Vagina (tissue), 2 donors: Measurements from ENCODE around the gene IRAK4. TPM values are rescaled to one million over a fixed set of nuclear protein-coding genes. Genes with fewer than 3 reads are reported as not detected.

ENCODE experiments used
- DNase-seq, 2 donors: peaks; one replicate each; pipeline ENCODE4 v3.0.0-alpha.2; 2017; ENCODE audit errors: extremely low spot score in 2 of 2
- H3K27ac ChIP-seq: fragments of 200-600 bp; sonication (generic); one replicate; pipeline ENCODE4 v1.5.1; 2019
- H3K27me3 ChIP-seq: fragments of 200-600 bp; sonication (generic); one replicate; pipeline ENCODE4 v1.5.1; 2019
- H3K36me3 ChIP-seq, 2 donors: fragments of 200-600 bp; sonication (generic); one replicate each; pipeline ENCODE4 v1.5.1; 2017 to 2019
- H3K4me1 ChIP-seq: fragments of 200-600 bp; sonication (generic); one replicate; pipeline ENCODE4 v1.5.1; 2019
- H3K4me3 ChIP-seq, 2 donors: fragments of 200-600 bp; sonication (generic); 1 replicate in 1 of 2; 2 replicates in 1 of 2; pipeline ENCODE4 v1.5.1; 2016 to 2019
- H3K9me3 ChIP-seq: fragments of 200-600 bp; sonication (generic); one replicate; pipeline ENCODE4 v1.5.1; 2019
- POLR2A ChIP-seq, 2 donors: fragments of 450-650 bp; IDR thresholded peaks; one replicate each; pipeline ENCODE4 v1.6.1; 2017; ENCODE audit warnings: antibody characterized with exemption in 2 of 2, mild to moderate bottlenecking in 2 of 2, moderate library complexity in 2 of 2
- POLR2AphosphoS5 ChIP-seq, 2 donors: sonication (generic); formaldehyde crosslinking; IDR thresholded peaks; one replicate each; pipeline ENCODE4 v1.9.0; 2017; ENCODE audit warnings: antibody characterized with exemption in 2 of 2, mild to moderate bottlenecking in 2 of 2, low read depth in 1 of 2; ENCODE audit not compliant: insufficient read depth in 1 of 2
- intact Hi-C: fragments of 100-400 bp; cut with DNase I; formaldehyde crosslinking; loops from one replicate; pipeline ENCODE4 v1.15.1; 2023
- total RNA-seq: library from RNA; depleted of rRNA; stranded (reverse); fragments of >200 nt; gene quantifications from one replicate; pipeline ENCODE4 v1.2.3, GENCODE V29; 2016
- TF ChIP-seq, protein P1 (sequence below), 3 experiments: fragments of 450-650 bp in 2 of 3; fragments of 200-600 bp in 1 of 3; sonication (generic) in 1 of 3; IDR thresholded peaks; one replicate each; pipeline ENCODE4 v1.5.1; 2017 to 2019; ENCODE audit warnings: antibody characterized with exemption in 3 of 3, mild to moderate bottlenecking in 2 of 3, moderate library complexity in 2 of 3

Gene IRAK4
- total RNA-seq, 1 donor from 2014 or later, result 16.9 TPM

- H3K9me3 ChIP-seq, result no peaks in the 10 kb centered on the region
- intact Hi-C loops, result loop anchor here (5.0 kb wide), 1 partner anchor 1778 kb away; no protein-coding TSS in a partner anchor
- no peak overlapping the region for H3K27ac ChIP-seq
- no peak for DNase-seq
- H3K4me1 ChIP-seq, result peaks cover 11% of the 10 kb centered on the region
- no peak overlapping the region for H3K4me3 ChIP-seq
- TF ChIP-seq, protein P1, sequence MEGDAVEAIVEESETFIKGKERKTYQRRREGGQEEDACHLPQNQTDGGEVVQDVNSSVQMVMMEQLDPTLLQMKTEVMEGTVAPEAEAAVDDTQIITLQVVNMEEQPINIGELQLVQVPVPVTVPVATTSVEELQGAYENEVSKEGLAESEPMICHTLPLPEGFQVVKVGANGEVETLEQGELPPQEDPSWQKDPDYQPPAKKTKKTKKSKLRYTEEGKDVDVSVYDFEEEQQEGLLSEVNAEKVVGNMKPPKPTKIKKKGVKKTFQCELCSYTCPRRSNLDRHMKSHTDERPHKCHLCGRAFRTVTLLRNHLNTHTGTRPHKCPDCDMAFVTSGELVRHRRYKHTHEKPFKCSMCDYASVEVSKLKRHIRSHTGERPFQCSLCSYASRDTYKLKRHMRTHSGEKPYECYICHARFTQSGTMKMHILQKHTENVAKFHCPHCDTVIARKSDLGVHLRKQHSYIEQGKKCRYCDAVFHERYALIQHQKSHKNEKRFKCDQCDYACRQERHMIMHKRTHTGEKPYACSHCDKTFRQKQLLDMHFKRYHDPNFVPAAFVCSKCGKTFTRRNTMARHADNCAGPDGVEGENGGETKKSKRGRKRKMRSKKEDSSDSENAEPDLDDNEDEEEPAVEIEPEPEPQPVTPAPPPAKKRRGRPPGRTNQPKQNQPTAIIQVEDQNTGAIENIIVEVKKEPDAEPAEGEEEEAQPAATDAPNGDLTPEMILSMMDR (IDR thresholded peaks at IDR 0.05), result no peak
- TF ChIP-seq POLR2AphosphoS5 (IDR thresholded peaks at IDR 0.05; ENCODE audit: insufficient read depth in 1 of 2, low read depth in 1 of 2) (no peak), POLR2A (IDR thresholded peaks at IDR 0.05) (no peak)
- peaks cover 0 to 9% of the 10 kb centered on the region in 2 donors for H3K36me3 ChIP-seq
- no peaks in the 10 kb centered on the region for H3K27me3 ChIP-seq
These were observed 4.7 kb upstream of the IRAK4 start for GRCh38 chr12:43754015-43754414.

DNA sequence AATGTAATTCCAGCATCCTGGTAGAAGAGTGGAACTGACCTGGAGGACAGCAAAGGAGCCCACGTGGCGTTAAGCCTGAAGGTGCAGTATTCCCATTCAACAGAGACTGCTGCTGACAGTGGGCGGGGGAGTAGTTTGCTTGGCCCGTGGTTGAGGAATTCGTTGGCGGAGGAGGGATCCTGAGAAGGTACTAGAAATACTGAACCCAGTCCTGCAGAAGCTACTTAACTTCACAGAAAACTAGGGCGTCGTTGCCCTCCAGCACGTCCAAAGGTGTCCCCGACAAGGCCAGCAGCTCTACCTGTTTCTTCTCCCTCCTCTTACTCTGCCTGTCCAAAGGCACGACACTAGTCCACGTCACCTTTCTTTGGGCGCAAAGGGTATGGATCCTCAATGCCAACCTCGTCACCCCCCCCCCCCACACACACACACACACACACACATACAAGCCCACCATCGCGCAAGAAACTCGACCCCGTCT, 464 bp upstream of the IRAK4 start:
- H3K27me3 ChIP-seq, result no peaks in the 10 kb centered on the region
- intact Hi-C loops, result no loop called here
- peaks cover 28% of the 10 kb centered on the region for H3K4me1 ChIP-seq
- peak overlapping the region; percentile 57 to 90 for H3K4me3 ChIP-seq
- H3K9me3 ChIP-seq, result no peaks in the 10 kb centered on the region
- H3K36me3 ChIP-seq, result peaks cover 0 to 9% of the 10 kb centered on the region in 2 donors
- DNase-seq, result peak in 1 of 2 donors; percentile 92
- H3K27ac ChIP-seq, result peak overlapping the region; percentile 66
- TF ChIP-seq POLR2A (IDR thresholded peaks at IDR 0.05) (no peak), POLR2AphosphoS5 (IDR thresholded peaks at IDR 0.05; ENCODE audit: insufficient read depth in 1 of 2, low read depth in 1 of 2) (no peak)
- TF ChIP-seq, protein P1 (IDR thresholded peaks at IDR 0.05), result no peak

DNA sequence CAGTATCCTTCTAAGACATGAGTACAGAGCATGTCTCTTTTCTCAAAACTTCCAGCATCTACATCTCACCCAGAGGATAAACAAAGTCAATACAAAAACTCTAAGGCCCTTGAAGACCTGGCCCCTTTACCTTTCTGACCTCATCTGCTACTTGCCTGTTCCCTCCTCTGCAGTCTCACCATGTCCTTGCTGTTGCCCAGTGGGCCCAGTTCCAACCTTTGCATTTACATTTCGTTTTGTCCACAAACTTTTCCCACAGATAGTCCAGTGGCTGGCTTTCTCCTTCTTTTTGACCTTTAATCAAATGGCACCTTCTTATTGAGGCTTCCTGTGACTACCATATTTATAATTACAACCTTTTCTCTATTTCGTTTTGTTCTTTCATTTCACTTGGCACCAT, 1.6 kb downstream of the IRAK4 start:
- intact Hi-C loops, result no loop called here
- TF ChIP-seq, protein P1 (IDR thresholded peaks at IDR 0.05), result no peak
- no peak for TF ChIP-seq POLR2AphosphoS5 (IDR thresholded peaks at IDR 0.05; ENCODE audit: insufficient read depth in 1 of 2, low read depth in 1 of 2)
- no peak overlapping the region for H3K27ac ChIP-seq
- no peaks in the 10 kb centered on the region for H3K36me3 ChIP-seq
- DNase-seq, result no peak
- H3K9me3 ChIP-seq, result no peaks in the 10 kb centered on the region
- no peaks in the 10 kb centered on the region for H3K27me3 ChIP-seq
- peaks cover 28% of the 10 kb centered on the region for H3K4me1 ChIP-seq
- peak overlapping the region; percentile 57 to 90 for H3K4me3 ChIP-seq

DNA sequence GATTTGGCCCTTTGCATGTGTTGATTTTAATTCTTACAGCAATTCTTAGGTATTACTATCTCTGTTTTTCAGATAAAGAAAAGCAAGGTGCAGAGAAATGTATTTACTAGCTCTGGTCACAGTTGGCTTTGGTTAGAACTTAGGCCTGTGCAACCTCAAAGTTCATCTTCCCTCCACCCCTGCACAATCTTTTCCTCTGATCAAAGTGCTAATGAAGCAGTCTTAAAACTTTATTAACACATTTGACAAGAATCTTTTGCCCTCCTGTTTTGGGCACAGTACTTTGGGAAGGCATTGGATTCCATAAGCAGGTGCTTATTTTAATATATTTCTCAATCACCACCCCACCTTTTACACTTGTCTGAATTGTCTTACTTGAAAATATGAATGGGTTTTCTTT, 2.7 kb downstream of the IRAK4 start:
- H3K27ac ChIP-seq, result no peak overlapping the region
- intact Hi-C loops, result no loop called here
- no peaks in the 10 kb centered on the region for H3K36me3 ChIP-seq
- no peak for TF ChIP-seq POLR2A (IDR thresholded peaks at IDR 0.05)
- TF ChIP-seq, protein P1 (IDR thresholded peaks at IDR 0.05), result no peak
- TF ChIP-seq POLR2AphosphoS5 (IDR thresholded peaks at IDR 0.05; ENCODE audit: insufficient read depth in 1 of 2, low read depth in 1 of 2), result no peak
- no peaks in the 10 kb centered on the region for H3K9me3 ChIP-seq
- peaks cover 28% of the 10 kb centered on the region for H3K4me1 ChIP-seq
- no peaks in the 10 kb centered on the region for H3K27me3 ChIP-seq
- no peak for DNase-seq
- H3K4me3 ChIP-seq, result no peak overlapping the region

DNA sequence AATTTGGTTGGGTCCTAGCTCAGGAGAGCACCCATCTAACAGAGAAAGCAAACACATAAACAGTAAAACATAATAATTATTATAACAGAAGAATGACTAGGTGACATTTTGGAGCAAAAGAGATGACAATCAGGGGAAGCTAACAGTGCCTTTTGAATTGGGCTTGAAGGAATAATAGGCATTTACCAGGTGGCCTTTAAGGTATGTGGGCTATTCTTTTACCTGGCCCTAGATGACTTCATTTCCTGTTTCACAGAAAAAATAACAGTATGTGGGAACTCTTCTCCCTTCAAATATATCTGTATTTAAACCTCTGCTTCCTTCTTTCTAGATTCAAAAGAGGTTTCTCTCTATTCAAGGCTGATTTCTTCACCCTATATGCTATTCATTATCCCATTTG, 3.8 kb downstream of the IRAK4 start:
- DNase-seq, result no peak
- no peak for TF ChIP-seq POLR2A (IDR thresholded peaks at IDR 0.05)
- TF ChIP-seq POLR2AphosphoS5 (IDR thresholded peaks at IDR 0.05; ENCODE audit: insufficient read depth in 1 of 2, low read depth in 1 of 2), result no peak
- TF ChIP-seq, protein P1 (IDR thresholded peaks at IDR 0.05), result no peak
- no peaks in the 10 kb centered on the region for H3K9me3 ChIP-seq
- no peak overlapping the region for H3K27ac ChIP-seq
- no peaks in the 10 kb centered on the region for H3K27me3 ChIP-seq
- intact Hi-C loops, result no loop called here
- no peak overlapping the region for H3K4me3 ChIP-seq
- no peaks in the 10 kb centered on the region for H3K36me3 ChIP-seq
- H3K4me1 ChIP-seq, result peaks cover 24% of the 10 kb centered on the region
